Left ventricle myocardium superior (tissue), 1 donor: Measurements from ENCODE around the gene EIF4B. TPM values are rescaled to one million over a fixed set of nuclear protein-coding genes. Genes with fewer than 3 reads are reported as not detected.

ENCODE experiments used
- ATAC-seq: fragments of 200-7000 bp; cut with Tn5 transposase; one replicate; pipeline ENCODE4 v1.9.1; 2020; ENCODE audit warnings: mild to moderate bottlenecking, moderate library complexity
- DNase-seq: peaks from one replicate; pipeline ENCODE4 v3.0.0-alpha.2; 2020
- intact Hi-C: fragments of 100-400 bp; cut with micrococcal nuclease; formaldehyde crosslinking; loops from one replicate; pipeline ENCODE4 v1.11.0; 2022
- microRNA-seq: library from miRNA; unstranded; fragments of <30 nt; microRNA quantifications from one replicate; pipeline ENCODE4 v1.2.0, GENCODE V29; 2020; ENCODE audit warnings: borderline number of aligned reads
- total RNA-seq: library from RNA; stranded (reverse); fragmentation: NEBNext Ultra II Directional; extraction: Animal tissue kit (Norgen Biotek cat#: 25700); gene quantifications from one replicate; pipeline ENCODE4 v1.2.1, GENCODE V29; 2021
- donor health status: DM: no; HTN: yes; CAD: no; lungs with severe emphysema.

Gene EIF4B
- total RNA-seq, 1 donor from 2014 or later: 513 TPM

DNA sequence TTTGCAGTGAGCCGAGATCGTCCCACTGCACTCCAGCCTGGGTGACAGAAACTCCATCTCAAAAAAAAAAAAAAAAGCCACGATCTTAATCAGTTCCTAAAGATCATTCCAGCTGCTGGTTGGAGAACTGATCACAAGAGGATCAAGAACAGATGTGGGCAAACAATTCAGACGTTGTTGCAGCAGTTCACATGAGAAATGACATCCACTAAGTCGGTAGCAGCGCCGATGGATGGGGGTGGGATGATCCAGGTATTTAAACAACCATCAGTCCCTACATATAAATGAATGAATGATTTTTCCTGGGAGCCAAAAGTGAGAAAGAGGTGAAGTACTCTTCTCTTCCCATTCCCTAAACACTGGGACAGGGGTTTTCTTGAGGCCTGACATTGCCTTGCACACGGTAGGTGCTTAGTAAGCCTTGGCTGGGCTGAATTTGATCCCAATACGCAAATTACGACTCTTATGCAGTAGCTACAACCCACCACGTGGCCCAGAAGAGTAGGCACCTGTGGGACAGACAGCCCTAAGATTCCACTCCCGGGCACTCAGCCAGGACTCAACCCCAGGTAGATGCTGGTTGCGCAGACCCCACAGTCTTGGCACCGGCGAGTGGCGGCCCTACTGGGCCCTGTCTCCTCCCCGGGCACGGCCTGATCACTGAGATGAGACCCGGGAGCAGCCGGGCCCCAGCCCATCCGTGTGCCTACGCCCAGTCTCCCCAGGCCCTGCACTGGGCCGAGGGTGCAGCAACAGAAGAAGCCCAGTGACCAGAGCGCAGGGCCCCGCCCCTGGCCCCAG lies 72.4 kb downstream of the EIF4B start:
- no peak for ATAC-seq
- intact Hi-C loops: no loop called here
- no peak for DNase-seq

DNA sequence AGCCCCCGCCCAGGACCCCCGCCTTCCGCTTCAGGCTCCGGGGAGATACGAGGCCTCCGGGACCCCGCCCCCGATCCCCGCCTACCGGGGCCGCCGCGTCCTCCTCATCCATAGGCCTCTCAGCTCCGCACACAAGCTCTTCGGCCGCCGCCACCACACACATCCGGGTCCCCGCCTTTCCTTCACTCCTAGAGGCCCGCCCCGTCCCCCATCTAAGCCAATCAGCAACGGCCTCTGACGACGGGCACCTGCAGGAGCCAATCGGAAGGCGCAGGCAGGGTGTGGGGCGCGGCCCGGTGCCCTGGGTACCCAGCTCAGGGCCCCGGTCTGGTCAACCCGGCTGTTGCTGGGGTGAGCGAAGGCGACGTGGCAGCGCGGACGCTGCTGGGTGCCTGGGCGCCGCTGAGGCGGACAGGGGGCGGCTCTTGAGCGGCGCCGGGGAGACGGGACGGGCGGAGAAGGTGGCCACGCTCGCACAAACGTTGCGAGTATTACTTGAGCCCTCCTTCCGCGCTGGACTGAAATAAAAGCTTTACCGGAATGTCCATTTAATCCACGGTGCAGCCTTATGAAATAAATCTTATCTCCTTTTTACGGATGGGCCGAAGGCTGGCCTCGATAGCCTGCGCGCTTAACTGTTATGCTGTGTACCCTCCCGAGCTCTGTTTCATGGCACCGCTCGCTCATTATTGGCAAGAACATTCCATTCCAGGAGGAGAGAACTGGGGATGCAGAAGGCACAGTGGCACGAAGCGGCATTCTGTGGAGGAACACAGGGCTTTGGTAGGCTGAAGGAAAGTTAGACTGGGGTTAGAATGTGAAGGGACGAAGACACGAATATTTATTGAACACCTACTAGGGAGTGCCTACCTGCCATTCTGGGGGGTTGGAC lies 73.2 kb downstream of the EIF4B start, which contains the start of gene SPRYD3:
Gene SPRYD3, minus strand, starts transcription at position 165 of the 892 bp plus-strand sequence. Its CDS starts 57 bp downstream, at position 108.
- ATAC-seq (peak; percentile 99), DNase-seq (peak; percentile 98)
- intact Hi-C loops: no loop called here

DNA sequence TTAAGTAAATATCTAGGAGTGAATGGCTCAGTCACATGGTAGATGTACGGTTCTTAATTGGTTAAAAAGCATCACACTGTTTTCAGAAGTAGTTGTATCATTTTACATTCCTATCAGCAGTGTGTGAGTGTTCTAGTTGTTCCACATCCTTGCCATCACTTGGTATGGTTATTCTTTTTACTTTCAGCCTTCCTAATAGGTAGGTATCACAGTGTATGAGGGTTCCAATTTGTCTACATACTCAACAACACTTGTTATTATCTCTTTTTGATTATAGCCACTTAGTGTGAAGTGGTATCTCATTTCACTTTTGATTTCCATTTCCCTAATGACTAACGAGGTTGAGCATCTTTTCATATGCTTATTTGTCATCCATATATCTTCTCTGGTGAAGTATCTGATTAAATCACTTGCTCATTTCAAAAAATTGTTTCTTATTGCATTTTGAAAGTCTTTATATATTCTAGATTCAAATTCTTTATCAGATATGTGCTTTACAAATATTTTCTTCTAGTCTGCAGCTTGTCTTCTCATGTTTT lies 76.5 kb downstream of the EIF4B start:
- ATAC-seq (no peak), DNase-seq (no peak)
- intact Hi-C loops: no loop called here

DNA sequence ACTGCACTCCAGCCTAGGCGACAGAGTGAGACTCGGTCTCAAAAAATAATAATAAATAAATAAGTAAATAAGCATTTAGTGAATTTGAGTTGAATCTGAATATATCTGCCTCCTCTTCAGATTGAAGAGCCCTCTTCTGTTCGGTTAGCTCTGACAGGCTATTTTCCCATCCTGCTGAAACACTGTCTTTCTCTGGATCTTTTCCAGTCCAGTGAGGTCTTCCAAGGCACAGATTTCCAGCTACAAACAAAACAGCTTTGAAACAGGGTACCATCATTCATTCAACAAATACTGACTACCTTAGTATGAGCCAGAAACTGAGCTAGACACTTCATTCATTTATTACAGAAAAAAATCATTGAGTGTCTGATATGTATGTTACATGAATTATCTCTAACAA lies 80.1 kb downstream of the EIF4B start:
- intact Hi-C loops: no loop called here
- ATAC-seq (no peak), DNase-seq (no peak)

DNA sequence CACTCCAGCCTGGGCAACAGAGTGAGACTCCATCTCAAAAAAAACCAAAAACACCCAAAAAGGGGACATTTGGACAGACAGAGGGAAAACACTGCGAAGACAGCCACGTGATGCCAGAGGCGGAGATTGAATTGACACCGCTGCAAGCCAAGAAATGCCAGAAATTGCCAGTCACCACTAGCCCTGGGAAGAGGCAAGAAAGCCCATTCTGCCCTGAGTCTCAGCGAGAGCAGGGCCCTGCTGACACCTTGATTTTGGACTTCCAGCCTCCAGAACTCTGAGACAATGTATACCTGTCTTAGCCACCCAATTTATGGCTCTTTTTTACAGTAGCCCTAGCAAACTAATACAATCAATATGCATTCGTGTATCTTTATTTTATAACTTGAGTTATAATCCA lies 83.8 kb downstream of the EIF4B start:
- intact Hi-C loops: no loop called here
- DNase-seq: no peak
- no peak for ATAC-seq

DNA sequence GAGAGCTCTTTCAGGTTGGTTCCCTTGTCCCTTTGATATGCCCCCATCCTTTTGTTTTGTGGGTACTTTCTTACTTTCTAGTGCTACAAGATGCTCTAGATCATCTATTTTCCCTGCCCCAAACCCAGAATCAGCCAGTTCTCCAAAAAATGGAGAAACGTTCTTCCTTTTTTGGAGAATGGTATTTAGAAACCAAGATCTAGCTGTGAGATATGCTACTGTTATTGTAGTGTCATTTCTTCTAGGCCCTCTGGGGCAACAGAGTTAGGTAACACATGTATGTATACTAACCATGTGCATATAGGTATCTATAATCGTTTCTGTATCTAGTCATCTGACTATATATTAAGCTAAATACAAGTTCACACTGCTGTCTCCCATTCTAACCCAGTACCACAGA lies 84.3 kb downstream of the EIF4B start:
- DNase-seq (no peak), ATAC-seq (no peak)
- intact Hi-C loops: no loop called here

DNA sequence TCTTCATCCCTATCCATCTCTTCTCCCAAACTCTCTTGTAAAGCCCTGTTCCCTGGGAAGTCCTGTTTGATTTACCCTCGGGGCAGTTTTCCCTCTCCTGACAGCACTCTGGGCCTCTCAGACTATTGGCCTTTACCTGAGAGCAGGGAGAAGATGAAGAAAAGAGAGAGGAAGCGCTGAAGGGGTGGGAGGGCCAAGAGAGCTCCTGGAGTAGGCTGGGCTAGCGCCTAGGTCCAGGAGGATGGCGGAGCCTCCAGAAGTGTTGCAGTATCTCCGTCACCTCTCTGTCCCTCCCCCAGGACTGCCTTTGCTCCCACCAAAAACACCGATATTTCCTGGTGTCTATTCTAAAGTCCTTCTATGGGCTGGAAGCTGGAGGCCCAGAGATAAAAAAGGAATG lies 85.5 kb downstream of the EIF4B start:
- DNase-seq: no peak
- intact Hi-C loops: no loop called here
- no peak for ATAC-seq

Small RNA genes lying within 50 kb of the gene (microRNA-seq; reads per million reads assigned to microRNA genes)
- not detected for gene MIR6757

Other genes starting within 250 kb of the EIF4B start
- not detected for gene KRT76, start 229.1 kb upstream of the EIF4B start, total RNA-seq
- gene KRT3, start 210.3 kb upstream of the EIF4B start, total RNA-seq: not detected
- gene KRT4, start 192.3 kb upstream of the EIF4B start, total RNA-seq: not detected
- gene KRT79, start 172.1 kb upstream of the EIF4B start, total RNA-seq: not detected
- not detected for gene KRT78, start 157.5 kb upstream of the EIF4B start, total RNA-seq
- gene KRT8, start 101.4 kb upstream of the EIF4B start, total RNA-seq: 100 TPM
- 9.2 TPM for gene KRT18, start 57.3 kb upstream of the EIF4B start, total RNA-seq
- gene TNS2, start 43.6 kb downstream of the EIF4B start, total RNA-seq: 120 TPM
- gene SPRYD3, start 72.9 kb downstream of the EIF4B start, total RNA-seq: 39.8 TPM
- 45.5 TPM for gene IGFBP6, start 91.2 kb downstream of the EIF4B start, total RNA-seq
- 0.12 TPM for gene SOAT2, start 97.0 kb downstream of the EIF4B start, total RNA-seq
- 31.6 TPM for gene ZNF740, start 174.3 kb downstream of the EIF4B start, total RNA-seq
- gene CSAD, start 174.5 kb downstream of the EIF4B start, total RNA-seq: 9.6 TPM
- 1.3 TPM for gene ITGB7, start 200.8 kb downstream of the EIF4B start, total RNA-seq
- 16.9 TPM for gene RARG, start 225.8 kb downstream of the EIF4B start, total RNA-seq